SIG-M5 (cell line): ENCODE data around the gene PEPD.

Experiments
- DNase-seq: peaks from one replicate; lab custom pipeline; 2025; lab: John Stamatoyannopoulos, UW

PEPD gene

DNA sequence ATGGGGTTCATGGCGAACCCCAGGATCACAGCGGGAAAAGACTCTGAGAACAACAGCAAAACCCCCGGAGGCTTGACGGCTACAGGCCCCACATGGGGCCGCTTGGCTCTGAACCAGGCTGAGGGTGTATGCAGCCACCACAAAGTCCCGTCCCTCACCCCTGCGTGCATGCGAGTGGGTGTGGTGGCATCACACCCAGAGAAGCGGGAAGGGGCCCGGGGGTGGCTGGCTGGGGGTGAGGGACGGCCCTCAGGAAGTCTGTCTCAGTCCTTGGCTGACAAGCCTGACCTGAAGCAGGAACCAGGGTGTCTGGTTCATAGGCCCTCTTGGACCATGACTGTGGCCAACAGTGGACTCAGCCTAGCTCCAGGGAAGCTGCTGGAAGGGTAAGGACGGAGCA is 113.9 kb downstream of the PEPD start:
- DNase-seq, result no peak

DNA sequence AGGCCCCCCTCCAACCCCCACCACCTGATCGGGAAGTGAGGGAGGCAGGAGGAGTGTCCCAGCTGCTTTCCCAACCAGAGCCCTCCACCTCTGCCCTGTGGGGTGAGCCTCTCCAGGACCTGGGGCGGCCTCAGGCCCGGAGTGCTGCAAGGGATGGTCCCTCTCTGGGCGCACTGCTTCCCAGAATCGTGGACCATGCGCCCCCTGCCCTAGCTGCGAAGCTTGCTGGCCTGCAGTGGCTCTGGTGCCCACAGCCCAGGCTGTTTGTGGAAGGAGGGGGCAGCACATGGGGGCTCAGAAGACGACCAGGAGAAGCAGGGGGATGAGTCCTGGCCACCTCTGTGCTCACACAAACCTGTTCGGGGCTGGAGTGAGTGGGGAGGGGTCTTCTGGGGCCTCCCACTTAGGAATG is 114.4 kb downstream of the PEPD start:
- DNase-seq, result no peak

DNA sequence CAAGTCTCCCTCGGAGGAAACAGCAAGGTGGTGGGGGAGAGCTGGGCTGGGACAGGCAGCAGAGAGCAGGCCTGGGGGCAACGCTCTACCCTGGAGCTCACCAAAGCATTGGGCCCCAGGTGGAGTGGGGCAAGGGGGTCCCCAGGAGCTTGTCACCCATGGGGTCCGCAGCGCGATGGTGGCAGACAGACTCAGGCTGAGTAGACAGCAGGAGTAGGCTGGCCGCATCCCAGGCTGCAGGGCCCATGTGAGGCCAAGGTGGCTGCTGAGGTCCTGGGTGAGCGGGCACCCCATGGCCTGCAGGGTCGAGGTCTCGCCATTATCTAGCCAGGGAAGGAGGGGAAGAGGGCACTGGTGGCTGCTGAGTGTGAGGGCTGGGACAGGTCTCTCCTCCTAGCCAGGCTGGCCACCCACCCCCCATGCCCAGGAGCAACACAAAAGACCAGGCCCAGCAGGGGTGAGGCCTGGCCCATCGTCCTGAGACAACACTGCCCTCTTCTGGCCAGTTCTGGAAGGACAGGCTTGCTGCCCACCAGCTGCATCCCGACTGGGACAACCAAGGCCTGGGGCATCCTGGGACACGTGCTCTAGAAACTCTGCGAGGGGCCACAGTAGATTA is 115.0 kb downstream of the PEPD start:
- no peak for DNase-seq

DNA sequence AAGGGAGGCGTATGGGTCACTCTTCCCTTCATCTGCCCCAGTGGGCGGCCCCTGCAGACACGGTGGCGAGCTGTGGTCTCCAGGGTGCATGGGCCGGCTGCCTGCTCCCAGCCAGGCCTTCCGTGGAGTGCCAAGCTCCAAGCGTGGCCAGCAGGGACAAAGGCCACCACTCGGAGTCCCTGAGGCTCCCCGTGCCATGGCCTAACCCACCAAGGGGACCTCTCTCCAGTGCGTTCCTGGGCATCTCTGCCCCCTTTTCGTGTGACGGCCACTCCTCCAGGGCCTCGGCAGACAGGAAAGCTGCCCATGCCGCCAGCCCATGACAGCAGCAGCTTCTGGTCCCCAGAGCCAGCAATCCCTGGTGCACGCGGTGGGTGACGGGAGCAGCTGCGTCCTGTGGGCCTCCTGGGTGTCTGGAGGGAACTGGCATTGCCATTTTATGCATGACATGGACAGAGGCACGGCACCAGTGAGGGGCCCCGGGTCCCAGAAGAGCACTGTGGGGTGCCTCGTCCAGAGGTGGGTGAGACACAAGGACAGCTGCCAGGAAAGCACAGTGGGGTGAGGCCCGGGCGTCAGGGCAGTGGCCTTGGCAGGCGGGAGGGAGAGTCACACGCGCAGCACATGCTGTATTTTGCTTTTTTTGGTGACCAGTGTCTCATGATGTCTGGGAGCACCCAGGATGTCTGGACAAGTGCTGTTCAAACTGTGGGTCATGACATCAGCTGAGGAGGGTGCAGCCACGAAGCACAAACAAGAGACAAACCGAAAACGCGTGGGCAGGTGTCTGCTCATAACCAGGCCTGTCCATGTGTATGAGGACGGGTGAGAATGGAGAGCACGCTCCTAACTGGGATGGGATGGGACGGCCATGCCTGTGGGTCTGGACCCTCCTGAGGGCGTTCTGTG is 115.8 kb downstream of the PEPD start:
- DNase-seq, result no peak

DNA sequence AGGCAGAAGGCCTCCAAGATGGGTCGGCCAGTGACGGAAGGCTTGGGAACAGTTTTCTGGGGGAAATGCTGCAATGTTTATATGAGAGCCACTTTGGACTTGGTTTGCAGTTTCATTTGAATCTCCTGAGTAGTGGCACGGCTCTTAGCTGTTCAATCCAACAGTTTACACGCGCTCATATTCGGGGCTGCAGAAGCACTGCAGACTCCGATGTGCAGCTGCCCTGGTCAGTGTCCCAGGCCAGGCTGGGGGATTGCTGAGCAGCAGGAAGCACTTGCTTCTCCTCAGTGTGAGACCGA is 116.4 kb downstream of the PEPD start:
- DNase-seq, result no peak

DNA sequence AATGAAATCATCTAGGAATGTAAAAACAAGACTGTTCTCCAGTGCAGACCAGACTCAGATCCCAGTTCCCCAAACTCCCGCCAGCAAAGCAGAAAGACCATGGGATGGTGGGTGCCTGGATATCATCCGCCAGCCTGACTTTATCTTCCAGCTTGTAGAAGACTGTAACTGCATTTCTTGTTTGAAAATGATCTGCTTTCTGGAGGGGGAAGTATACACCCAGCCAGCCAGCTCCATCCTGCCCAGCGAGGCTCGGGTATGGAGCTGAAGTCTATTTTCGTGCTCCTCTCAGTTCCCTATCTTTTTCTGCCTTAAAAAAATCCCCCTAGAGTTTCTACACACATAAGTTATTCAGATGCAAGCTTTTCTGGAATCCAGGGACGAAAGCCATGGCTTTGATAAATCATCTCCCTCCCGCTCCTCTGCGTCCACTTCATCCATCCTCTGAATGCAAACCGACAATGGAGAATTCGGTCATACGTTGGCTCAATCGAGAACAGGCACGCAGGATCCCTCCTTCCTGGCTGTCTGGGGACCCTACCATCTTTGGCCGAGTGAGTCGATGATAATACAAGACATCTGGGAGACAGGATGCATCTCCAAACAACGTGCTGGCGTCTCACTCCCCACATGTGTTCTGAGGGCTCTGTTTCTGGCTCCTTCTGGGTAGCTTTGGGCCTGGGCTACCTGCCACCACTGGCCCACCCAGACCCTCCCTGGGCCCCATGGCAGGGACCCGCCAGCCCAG is 116.9 kb downstream of the PEPD start:
- DNase-seq, result no peak

DNA sequence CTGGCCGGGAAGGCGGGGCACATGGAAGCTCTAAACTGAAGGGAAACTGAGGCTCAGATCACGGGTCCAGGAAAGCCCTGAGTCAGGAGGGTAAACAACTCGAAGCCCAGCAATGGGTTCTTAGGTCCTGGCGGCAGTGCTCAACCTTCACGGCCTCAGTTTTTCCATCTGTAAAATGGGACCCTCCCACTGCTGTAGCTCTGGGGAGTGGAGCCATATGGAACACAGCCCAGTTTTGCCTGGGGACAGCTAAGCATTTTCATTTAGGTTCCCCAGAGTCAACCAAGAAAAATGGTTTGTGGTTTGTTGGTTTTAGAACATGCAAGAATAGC is 117.7 kb downstream of the PEPD start:
- no peak for DNase-seq

DNA sequence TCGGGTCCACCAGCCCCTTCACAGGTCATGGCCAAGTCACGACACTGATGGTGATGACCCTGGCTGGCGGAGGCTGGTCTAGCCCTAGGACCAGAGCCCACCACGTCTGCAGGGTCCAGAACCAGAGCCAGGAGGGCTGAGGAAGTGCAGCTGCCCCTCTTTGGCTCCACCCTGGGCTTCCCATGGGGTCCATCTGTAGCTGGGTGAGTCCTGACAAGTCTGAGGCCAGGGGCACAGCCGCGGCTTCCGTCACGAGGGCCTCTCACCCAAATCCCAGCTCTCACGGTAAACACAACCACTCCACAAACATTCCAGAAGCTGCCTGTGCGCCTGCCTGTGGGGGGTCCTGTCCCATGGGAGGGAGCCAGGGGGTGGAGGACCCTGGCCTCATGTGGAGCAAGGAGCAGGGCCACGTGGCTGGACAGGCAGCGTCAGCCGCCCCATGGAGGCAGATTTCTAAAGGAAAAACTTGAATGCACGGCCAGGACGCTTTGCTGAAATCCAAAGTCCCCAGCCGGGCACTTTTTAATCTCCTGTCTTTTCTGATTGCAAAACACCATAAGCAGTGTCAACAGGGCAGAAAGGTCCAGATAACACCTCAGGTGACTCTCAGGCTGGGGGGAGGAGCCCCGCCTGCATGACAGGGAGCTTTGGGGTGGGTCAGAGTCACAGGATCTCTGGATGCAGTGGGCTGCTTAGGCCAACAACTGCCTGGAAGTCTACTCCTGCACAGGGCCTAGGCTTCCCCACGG is 118.2 kb downstream of the PEPD start:
- DNase-seq, result no peak

DNA sequence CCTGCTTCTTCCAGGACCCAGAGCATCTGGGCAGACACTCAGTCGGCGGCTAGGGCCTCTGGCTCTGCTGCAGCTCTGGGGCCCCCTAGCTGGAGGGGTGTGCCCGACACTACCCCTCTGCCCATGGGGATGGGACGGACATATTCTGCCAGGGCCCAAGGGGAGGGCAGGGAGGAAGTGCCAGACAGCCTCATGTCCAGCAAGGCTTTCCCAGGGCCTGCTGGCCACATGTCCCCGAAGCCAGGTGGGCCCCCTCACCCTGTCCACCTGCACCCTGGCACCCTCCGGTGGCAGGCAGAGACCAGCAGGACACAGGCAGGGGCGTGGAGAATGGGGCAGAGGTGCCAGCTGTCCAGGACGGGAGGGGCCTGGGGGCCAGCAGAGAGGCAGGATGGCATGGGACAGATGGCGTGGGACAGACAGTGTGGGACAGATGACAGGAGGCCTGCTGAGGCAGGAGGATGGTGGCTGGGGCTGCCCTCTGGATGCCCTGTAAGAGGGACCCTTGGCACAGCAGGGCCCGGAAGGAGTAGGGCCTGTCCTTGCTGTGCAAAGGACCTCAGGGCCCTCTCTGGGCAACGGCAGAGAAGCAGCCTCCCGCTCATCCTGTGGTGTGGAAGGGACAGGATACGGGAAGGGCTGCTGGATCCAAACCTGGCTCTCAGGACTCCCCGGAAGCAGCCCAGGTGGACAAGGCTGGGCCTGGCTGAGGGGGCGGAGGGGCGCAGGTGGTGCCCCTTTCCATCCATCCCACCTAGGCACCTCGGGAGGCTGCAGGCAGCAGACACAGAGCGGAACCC is 119.0 kb downstream of the PEPD start:
- DNase-seq, result no peak

DNA sequence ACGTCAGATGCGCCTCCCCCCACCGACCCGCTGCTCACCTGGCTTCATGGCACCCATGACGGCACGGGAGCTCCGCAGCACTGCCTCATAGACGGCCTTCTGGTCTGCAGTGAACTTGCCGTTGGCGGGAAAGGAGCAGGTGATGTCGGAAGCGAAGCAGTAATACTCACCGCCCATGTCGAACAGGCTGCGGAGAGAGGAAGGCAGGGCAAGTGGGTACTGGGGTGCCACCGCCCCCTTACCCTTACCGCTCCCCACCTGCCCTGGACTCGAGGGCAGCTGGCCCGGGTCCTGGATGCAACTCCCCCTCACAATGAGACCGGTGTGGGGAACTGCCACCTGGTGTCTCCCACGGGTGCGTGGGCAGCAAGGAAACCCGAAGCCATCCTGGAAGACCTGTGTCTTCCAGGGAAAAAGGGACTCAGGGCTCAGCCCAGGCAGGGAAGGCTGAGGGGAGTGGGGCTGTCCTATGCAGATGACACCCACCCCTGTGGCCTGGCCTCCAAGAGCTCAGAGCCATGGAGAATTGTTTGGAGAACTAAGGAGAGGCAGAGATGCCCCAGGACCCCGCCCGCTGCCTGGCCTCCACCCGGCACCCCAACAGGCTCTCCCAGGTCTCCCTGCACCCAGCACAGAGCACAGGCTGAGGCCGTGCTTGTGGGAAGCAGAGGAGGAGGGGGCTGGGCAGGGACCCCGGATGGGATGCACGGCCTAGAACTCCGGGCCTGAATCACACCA is 119.7 kb downstream of the PEPD start:
- no peak for DNase-seq

DNA sequence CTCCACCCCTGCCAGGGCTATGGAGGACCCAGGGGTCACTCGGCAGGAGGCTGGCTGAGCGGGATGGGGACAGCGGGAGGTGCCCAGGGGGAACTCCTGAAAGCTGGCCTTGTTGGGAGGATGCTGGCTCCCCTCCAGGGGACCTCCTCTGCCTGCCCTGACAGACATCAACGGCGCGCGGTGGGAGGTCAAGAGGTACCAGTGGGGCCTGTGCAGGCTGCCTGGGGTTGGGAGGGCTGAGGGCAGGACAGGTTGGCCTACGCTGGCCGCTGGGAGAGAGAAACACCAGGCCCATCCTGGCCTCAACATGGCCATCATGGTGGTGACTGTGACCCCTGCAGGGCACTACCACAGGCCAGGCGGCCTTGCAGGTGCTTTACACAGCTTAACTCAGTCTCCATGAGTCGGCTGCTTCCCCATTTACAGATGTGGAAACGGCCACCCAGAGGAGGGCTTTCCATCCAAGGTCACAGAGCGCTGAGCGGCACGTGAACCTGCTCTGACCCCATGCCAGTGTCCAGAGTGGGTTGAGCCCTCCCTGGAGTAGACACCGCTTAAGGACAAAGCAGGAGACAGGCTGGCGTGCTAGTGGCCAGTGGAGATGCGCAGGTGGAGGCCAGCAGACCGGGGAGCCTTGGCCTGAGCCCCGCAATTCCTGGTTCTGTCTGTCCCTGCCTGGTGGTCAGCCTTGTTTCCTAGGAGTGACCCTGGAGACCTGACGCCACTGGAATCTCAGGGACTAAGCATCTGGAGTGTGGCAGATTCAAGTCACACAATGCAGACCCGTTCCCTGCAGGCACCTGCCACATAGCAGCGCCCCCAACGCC is 120.5 kb downstream of the PEPD start:
- no peak for DNase-seq

DNA sequence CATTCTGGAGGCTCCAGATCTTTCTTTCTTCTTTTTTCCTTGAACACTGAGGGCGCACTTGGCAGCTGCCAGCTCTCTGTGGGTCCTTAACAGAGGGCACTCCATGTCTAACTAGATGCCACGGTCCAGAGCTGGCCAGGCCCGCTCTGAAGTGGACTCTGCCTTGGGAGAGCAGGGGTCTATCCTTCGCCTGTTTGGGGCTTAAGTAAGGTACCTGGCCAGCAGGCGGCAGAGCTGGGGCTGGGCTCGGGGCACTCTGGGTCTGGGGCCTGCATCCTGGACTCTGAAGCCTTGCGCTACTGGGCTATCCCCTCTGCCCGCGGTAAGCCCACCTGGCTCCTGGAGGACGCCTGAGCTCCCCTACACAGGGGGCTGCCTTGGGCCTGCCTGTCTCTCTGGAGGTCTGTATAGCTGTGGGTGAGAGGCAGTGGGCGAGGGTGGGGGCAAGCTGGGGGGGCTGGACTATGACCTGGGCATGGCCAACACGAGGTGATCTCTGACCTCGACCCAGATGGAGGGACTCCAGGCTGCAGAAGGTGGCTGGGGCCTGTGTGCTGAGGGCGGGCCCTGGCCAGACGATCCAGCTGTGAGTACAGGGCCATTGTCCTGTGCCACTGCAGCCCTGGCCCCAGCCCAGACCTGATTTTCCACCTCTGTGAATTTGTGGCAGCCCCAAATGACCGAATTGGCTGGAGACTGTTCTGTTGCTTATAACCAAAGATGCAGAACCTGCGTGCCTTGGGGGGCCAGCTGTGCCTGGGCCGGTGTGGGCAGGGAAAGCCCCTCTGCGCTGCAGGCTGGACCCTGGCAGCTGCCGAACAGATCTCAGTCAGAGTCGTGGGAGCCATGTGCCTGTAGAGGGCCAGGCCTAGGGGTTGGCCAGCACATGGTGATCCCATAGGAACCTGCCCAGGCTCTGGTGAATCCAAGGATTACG is 121.6 kb downstream of the PEPD start:
- no peak for DNase-seq

DNA sequence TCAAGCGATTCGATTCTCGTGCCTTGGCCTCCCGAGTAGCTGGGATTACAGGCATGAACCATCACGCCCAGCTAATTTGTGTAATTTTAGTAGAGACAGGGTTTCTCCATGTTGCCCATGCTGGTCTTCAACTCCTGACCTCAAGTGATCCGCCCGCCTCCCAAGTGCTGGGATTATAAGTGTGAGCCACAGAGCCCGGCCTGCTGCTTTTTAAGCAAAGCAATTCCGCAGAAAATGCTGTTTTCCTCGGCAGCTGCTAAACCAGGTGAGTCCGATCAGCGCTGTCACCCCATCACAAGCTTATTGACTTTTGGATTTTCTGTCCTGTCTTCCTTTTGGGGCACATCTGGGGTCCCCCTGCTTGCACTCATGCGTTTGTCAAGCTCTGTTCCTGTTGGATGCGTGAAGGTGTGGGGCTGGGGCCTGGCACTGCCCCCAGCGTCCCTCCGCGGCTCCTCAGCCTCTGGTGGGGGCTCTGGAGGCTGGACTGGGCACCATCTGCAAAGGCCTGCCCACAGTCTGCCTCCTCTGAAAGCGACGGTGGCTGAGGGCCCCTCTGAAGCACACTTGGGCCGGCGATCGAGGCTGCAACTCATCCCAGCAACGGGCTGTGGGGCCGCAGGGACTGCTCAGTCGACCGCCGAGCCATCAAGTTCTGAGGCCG is 122.4 kb downstream of the PEPD start:
- no peak for DNase-seq

DNA sequence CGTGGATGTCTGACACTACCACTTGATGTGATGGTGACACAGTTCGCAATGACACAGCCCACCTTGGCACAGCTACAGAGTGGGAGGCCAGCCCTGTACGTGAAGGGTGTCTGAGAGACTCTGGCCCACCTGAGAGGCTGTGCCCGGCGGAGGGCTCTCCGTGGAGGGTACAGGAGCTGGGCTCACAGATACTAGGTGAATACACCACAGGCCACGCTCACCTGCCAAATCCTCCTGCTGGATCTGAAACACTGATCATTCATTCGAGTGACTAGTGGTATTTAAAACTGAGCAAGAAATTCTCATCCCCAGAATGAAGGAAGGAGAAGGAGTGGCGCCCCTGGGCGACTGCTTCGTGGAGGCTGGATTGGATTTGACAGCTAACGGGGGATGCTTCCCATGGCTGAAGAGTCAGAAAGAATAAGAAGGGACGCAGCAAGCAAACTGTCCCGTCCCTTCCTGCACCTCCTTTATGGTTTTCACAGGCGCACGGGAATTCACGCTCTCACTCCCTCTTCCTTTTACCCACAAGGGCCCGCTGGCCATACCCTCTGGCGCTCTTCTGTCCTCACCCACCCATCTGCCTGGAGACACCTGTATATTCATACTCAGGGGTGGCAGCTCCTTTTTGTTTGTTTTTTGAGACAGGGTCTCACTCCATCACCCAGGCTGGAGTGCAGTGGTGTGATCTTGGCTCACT is 123.1 kb downstream of the PEPD start:
- DNase-seq, result no peak

DNA sequence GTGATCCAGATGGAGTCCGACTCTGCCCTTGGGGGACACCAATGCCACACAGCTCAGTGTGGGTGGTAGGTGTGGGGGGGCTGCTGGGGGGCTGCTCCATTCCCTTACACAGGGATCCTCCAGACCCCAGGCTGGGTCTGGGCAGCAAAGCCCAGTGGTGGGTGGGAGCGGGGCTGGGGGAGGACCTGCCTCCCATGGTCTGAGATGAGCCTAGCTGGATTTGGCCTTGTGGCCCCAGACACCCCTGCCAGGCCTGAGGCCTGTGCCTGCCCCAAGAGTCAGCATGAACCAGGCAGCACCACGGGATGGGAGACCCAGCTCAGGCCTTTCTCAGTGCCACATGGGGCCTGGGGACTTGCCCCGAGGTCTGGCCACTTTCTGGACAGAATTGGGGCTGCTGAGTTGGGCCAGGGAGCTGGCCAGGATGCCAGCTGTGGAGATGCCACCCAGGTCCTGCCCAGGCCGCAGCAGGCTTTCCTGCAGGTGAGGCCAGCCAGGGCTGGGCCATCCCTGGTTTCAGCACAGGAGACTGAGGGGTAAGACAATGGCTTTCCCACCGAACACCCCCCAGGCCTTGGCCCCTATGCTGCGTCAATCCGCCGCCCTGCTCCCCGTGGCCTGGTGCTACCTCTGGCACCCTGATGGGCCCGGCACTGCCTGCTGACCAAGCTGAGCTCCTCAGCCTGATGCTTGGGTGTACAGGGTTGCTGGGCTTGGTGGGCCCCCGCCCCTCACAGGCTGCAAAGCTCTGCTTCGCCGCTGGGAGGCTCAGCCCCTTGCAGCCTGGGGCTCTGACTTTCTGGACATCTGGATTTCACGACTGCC is 123.8 kb downstream of the PEPD start:
- DNase-seq, result no peak

DNA sequence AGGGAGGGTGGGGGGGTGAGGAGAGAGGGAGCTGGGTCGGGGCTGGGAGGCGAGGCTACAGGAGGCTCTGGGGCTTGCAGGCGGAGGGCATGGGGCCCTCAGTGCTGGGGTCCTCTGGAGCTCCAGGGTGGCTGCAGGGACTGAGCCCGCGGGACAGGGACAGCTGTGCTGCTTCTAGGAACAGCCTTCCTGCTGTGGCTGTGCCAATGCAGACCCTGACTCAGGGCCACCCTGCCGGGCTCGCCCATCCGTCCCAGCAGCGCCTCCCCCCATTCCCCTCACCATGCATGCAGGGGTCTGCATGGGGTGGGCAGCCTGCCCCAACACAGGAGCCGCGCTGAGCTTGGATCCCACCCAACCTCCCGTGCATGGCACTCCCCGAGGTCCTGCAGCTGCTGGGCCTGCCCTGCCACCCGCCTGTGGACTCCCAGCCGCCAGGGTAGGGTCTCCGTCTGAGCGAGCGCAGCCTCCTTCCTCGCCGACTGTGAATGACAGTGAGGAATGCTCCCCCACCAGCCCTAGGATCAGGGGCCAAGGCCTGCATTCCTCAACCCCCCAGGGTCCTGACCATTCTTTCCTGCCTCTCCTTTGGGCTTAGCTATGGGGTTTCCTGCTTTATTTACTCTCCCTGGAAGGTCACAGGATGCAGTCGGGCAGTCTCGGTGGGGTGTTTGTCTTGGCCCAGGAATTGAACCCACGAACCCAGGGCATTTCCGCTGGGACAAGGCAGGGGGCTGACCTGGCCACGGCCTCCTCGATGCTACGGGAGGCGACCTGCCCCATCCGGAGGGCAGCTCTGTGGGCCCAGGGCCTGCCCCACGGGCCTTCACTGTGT is 124.7 kb downstream of the PEPD start:
- no peak for DNase-seq
